Skeletal muscle tissue (tissue), 4 donors: ENCODE measurements around the gene OPN4. TPM values are rescaled to one million over a fixed set of nuclear protein-coding genes. Genes with fewer than 3 reads are reported as not detected.

ENCODE experiments used
- H3K27ac ChIP-seq: one replicate; pipeline ENCODE4 v1.7.0; 2013; ENCODE audit warnings: mild to moderate bottlenecking, low read depth, low read length, inconsistent platforms
- H3K27me3 ChIP-seq, 3 donors: one replicate each; pipeline ENCODE4 v1.7.0; 2013; ENCODE audit warnings: low read length in 3 of 3; ENCODE audit not compliant: control insufficient read depth in 3 of 3, insufficient read depth in 3 of 3
- H3K36me3 ChIP-seq, 3 donors: one replicate each; pipeline ENCODE4 v1.7.0; 2013; ENCODE audit warnings: low read length in 3 of 3; ENCODE audit not compliant: control insufficient read depth in 3 of 3, insufficient read depth in 3 of 3
- H3K4me1 ChIP-seq, 3 donors: one replicate each; pipeline ENCODE4 v1.7.0; 2013; ENCODE audit warnings: low read length in 3 of 3, mild to moderate bottlenecking in 3 of 3; ENCODE audit not compliant: control insufficient read depth in 3 of 3, insufficient read depth in 3 of 3
- H3K4me3 ChIP-seq, 3 donors: one replicate each; pipeline ENCODE4 v1.7.0; 2013; ENCODE audit warnings: low read length in 3 of 3
- H3K9ac ChIP-seq, 3 donors: one replicate each; pipeline ENCODE4 v1.7.0; 2013; ENCODE audit warnings: low read length in 3 of 3, mild to moderate bottlenecking in 3 of 3, moderate library complexity in 2 of 3, low read depth in 1 of 3
- H3K9me3 ChIP-seq, 3 donors: one replicate each; pipeline ENCODE4 v1.7.0; 2013; ENCODE audit warnings: low read length in 3 of 3; ENCODE audit not compliant: control insufficient read depth in 3 of 3
- total RNA-seq: library from RNA; depleted of rRNA; stranded (reverse); fragments of >200 nt; gene quantifications from one replicate; pipeline ENCODE4 v1.2.3, GENCODE V29; 2014
- donor health status: Osteomylitis.

The OPN4 gene
- total RNA-seq, 1 donor from 2014 or later: not detected

GRCh38 chr10:86709396-86710185, 55.2 kb downstream of the OPN4 start:
- no peaks in the 10 kb centered on the region for H3K27me3 ChIP-seq
- peak overlapping the region in 1 of 3 donors; percentile 83 for H3K9ac ChIP-seq
- peaks cover 41 to 86% (median 79%) of the 10 kb centered on the region in 3 donors for H3K4me1 ChIP-seq
- peak overlapping the region; percentile 54 for H3K27ac ChIP-seq
- H3K36me3 ChIP-seq: peaks cover 46 to 58% (median 52%) of the 10 kb centered on the region in 3 donors
- H3K9me3 ChIP-seq: no peaks in the 10 kb centered on the region
- H3K4me3 ChIP-seq: peak overlapping the region in 1 of 3 donors; percentile 13

DNA sequence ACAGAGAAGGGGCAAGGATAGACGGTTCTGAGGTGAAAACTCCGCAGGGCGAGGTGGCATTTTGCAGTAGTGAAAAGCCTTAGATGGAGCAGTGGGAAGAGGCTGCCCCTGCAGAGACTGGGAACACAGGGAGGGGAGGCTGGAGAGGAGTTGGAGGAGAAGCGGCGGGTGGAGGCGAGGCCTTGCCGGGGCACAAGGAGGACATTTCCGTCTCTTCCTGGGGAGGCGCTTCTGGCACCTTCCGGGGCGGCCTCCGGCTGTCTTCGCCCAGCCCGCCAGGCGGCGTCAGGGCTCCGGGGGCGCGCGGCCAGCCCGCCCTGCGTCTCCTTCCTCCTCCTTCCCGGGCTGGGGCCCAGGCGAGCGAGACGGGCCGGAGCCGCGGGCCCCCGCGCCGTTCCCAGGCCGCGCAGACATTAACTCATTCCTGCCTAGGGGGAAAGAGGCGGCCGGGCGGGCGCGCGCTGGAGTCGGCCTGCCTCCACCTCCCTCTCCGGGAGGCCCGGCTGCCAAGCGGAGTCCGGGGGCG, 56.7 kb downstream of the OPN4 start:
- H3K4me1 ChIP-seq: peaks cover 41 to 87% (median 81%) of the 10 kb centered on the region in 3 donors
- peaks cover 41 to 51% (median 41%) of the 10 kb centered on the region in 3 donors for H3K36me3 ChIP-seq

GRCh38 chr10:86711513-86712316, 57.4 kb downstream of the OPN4 start:
- no peaks in the 10 kb centered on the region for H3K9me3 ChIP-seq
- H3K27me3 ChIP-seq: no peaks in the 10 kb centered on the region
- H3K27ac ChIP-seq: peak overlapping the region; percentile 86
- H3K4me1 ChIP-seq: peaks cover 46 to 85% (median 80%) of the 10 kb centered on the region in 3 donors
- H3K9ac ChIP-seq: peak overlapping the region; percentile 27 to 81 (median 69)
- H3K36me3 ChIP-seq: peaks cover 35 to 49% (median 40%) of the 10 kb centered on the region in 3 donors
- H3K4me3 ChIP-seq: peak overlapping the region; percentile 48 to 64 (median 64)

More for the DNA sequence above, 56.7 kb downstream of the OPN4 start:
- Histone ChIP-seq H3K4me3 (peak overlapping the region; percentile 28 to 64 (median 64)), H3K9me3 (no peaks in the 10 kb centered on the region), H3K27ac (peak overlapping the region; percentile 86), H3K27me3 (no peaks in the 10 kb centered on the region), H3K9ac (peak overlapping the region; percentile 37 to 83 (median 69))

DNA sequence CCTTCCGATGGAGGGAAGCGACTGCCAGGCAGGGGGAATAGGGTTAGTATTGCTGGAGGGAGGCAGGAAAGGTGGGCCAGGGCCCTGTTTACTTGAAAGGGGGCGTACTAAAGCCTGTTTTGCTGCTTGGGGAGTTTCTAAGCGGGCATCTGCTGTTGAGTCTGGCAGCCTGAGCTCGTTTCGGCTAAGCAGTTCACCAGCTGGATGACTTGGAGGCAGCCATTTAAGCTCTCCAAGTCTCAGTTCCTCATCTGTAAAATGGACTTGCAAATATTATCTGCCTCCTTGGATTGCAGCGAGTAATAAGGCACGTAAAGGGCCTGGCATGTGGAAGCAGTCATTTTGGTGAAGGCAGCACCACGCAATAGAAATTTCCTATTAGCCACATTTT, 58.0 kb downstream of the OPN4 start:
- Histone ChIP-seq H3K4me3 (peak overlapping the region; percentile 48 to 64 (median 54)), H3K9me3 (no peaks in the 10 kb centered on the region), H3K4me1 (peaks cover 50 to 84% (median 77%) of the 10 kb centered on the region in 3 donors), H3K27me3 (no peaks in the 10 kb centered on the region), H3K9ac (peak overlapping the region; percentile 27 to 81 (median 50)), H3K27ac (peak overlapping the region; percentile 86), H3K36me3 (peaks cover 35 to 49% (median 38%) of the 10 kb centered on the region in 3 donors)

GRCh38 chr10:86715156-86715795, 60.9 kb downstream of the OPN4 start:
- Histone ChIP-seq H3K27me3 (no peaks in the 10 kb centered on the region), H3K9ac (peak overlapping the region in 1 of 3 donors; percentile 65), H3K36me3 (peaks cover 37 to 52% (median 39%) of the 10 kb centered on the region in 3 donors), H3K4me1 (peaks cover 44 to 75% (median 60%) of the 10 kb centered on the region in 3 donors), H3K4me3 (no peak overlapping the region), H3K9me3 (no peaks in the 10 kb centered on the region), H3K27ac (peak overlapping the region; percentile 54)

- H3K36me3 ChIP-seq: peaks cover 37 to 57% (median 42%) of the 10 kb centered on the region in 3 donors
- H3K27me3 ChIP-seq: no peaks in the 10 kb centered on the region
- peak overlapping the region; percentile 54 for H3K27ac ChIP-seq
- H3K4me3 ChIP-seq: no peak overlapping the region
- H3K4me1 ChIP-seq: peaks cover 41 to 69% (median 55%) of the 10 kb centered on the region in 3 donors
- H3K9me3 ChIP-seq: no peaks in the 10 kb centered on the region
- H3K9ac ChIP-seq: peak overlapping the region in 1 of 3 donors; percentile 65
Measured at GRCh38 chr10:86715836-86716235, 61.5 kb downstream of the OPN4 start.

Other genes with a start within 250 kb of the OPN4 start
- gene WAPL, start 132.8 kb upstream of the OPN4 start, total RNA-seq: 45.4 TPM
- gene LDB3, start 14.0 kb downstream of the OPN4 start, total RNA-seq: 87.7 TPM
- 42.3 TPM for gene BMPR1A, start 102.1 kb downstream of the OPN4 start, total RNA-seq